ENCODE data around the gene CNIH4.
"Not testable (repeated sequence)": the region's sequence is repeated elsewhere in the genome, so short reads cannot be mapped to it uniquely, and the experiment has no call there.

Gene CNIH4

GRCh38 chr1:224356685-224357625 is at the start of gene CNIH4:
TSS of gene CNIH4 (plus strand) at chr1:224356879. CDS start at chr1:224356925, 46 bp downstream.
- peak; percentile 81 for DNase-seq (ENCODE audit: low read depth, low spot score)

GRCh38 chr1:224308064-224308463 is 48.6 kb upstream of the CNIH4 start:
- DNase-seq (ENCODE audit: low read depth, low spot score), result no peak

GRCh38 chr1:224311503-224311902 is 45.2 kb upstream of the CNIH4 start:
- DNase-seq (ENCODE audit: low read depth, low spot score), result not testable (repeated sequence)

DNA sequence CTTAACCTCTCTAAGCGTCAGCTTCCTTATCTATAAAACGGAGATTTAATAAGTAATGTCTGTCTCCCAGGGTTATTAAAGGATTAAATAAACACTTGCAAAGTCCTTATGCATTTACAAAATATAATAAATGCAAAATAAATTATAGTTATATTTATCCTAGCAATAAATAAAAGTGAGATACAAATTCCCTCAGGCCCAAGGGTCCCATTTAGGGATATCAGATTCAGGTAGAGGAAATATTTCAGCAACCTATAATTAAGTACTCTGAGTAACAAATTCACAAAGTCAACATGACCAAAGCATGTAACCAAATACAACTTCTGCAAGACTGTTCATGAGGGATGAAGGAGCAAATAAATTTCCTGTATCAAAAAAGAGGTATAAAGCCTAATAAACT is 44.7 kb upstream of the CNIH4 start:
- DNase-seq (ENCODE audit: low read depth, low spot score), result no peak

- no peak for DNase-seq (ENCODE audit: low read depth, low spot score)
These were observed 39.2 kb upstream of the CNIH4 start for GRCh38 chr1:224317383-224318045.

GRCh38 chr1:224321706-224322105 is 35.0 kb upstream of the CNIH4 start:
- DNase-seq (ENCODE audit: low read depth, low spot score), result no peak

DNA sequence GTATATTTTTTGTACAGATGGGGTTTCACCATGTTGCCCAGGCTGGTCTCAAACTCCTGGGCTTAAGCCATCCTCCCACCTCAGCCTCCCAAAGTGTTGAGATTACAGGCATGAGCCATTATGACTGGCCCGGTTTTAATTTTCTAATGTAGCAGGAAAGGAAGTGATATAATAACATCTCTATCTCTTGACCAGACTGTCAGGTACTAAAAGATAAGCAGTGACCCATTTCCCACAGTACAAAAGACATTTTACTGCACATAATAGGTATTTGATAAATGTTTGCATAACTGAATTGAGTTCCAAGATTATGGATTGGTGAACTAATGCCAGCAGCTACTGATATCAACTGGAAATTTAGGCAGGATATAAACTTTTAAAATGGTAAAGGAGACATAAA is 30.7 kb upstream of the CNIH4 start:
- DNase-seq (ENCODE audit: low read depth, low spot score), result no peak

- no peak for DNase-seq (ENCODE audit: low read depth, low spot score)
These were observed 28.0 kb upstream of the CNIH4 start for GRCh38 chr1:224328644-224329043.

GRCh38 chr1:224329484-224329841 is 27.2 kb upstream of the CNIH4 start:
- no peak for DNase-seq (ENCODE audit: low read depth, low spot score)

GRCh38 chr1:224329842-224330753 is 26.6 kb upstream of the CNIH4 start, which contains the start of gene NVL:
TSS of gene NVL (minus strand) at chr1:224330172. CDS start at chr1:224330127, 45 bp downstream.
- peak; percentile 63 for DNase-seq (ENCODE audit: low read depth, low spot score)

- no peak for DNase-seq (ENCODE audit: low read depth, low spot score)
These were observed 25.4 kb upstream of the CNIH4 start for GRCh38 chr1:224331326-224331725.

DNA sequence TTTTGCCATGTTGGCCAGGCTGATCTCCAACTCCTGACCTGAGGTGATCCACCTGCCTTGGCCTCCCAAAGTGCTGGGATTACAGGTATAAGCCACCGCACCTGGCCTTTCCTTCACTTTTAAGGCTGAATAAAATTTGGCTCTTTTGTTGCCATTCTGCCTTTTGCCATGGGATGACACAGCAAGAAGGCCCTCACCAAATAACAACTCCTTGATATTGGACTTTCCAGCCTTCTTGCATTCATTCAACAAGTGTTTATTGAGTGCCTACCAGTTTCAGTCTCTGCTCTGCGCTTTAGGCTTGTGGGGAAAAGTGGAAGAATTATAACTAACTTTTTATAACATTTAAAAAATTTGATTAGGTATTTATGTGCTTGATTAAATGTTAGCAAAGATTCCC is 24.9 kb upstream of the CNIH4 start:
- no peak for DNase-seq (ENCODE audit: low read depth, low spot score)

GRCh38 chr1:224333309-224333926 is 23.3 kb upstream of the CNIH4 start:
- DNase-seq (ENCODE audit: low read depth, low spot score), result no peak

DNA sequence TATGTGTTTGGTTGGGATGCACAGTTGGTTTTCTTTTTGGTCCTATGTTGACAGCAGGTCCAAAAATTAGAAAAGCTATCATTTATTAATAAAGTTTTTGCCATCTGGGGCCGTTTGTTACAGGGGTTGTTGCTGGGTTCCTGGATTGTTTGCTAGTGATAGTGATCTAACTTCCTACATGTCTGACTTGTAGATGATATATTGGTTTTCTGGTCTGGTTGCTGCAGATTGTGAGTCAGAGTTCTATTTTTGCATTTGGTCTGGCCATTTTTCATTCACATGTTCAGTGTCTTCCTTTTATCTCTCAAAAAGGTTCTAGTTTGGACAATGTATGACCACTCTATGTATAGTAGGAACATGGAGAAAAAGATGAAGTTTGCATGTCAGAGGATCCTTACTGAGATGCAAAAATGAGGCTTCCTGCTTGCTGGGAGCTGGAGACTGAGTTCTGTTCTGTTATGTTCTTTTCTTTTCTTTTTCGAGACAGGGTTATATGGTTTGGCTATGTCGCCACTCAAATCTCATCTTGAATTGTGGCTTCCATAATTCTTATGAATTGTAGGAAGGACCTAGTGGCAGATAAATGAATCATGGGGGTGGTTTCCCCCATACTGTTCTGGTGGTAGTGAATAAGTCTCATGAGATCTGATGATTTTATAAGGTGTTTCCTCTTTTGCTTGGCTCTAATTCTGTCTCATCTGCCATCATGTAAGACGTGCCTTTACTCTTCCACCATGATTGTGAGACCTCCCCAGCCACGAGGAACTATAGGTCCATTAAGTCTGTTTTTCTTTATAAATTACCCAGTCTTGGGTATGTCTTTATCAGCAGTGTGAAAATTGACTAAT is 22.5 kb upstream of the CNIH4 start:
- DNase-seq (ENCODE audit: low read depth, low spot score), result no peak

DNA sequence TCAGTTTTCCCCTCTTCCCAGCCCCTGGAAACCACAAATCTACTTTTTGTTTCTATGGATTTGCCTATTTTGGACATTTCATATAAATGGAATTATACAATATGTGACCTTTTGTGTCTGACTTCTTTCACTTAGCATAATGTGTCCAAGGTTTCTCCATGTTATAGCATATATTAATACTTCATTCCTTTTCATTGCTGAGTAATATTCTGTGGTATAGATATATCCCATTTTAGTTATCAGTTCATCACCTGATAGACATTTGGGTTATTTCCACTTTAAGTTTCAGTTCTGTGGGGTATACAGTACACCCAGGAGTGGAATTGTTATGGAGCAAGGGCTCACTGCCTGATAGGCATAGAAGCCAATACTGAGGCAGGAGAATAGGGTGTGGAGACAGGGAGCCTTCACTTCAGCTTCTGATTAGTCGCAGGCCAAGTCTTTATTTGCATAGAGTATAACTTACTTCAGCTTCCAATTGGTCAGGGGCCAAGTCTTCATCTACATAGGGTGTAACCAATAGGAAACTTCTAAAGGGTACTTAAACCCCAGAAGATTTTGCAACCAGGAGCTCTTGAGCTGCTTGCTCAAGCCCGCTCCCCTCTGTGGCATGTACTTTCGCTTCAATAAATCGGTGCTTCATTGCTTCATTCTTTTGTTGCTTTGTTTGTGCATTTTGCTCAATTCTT is 18.4 kb upstream of the CNIH4 start:
- no peak for DNase-seq (ENCODE audit: low read depth, low spot score)

- DNase-seq (ENCODE audit: low read depth, low spot score), result no peak
These were observed 17.1 kb upstream of the CNIH4 start for GRCh38 chr1:224339442-224340033.

GRCh38 chr1:224340453-224341384 is 16.0 kb upstream of the CNIH4 start:
- not testable (repeated sequence) for DNase-seq (ENCODE audit: low read depth, low spot score)

DNA sequence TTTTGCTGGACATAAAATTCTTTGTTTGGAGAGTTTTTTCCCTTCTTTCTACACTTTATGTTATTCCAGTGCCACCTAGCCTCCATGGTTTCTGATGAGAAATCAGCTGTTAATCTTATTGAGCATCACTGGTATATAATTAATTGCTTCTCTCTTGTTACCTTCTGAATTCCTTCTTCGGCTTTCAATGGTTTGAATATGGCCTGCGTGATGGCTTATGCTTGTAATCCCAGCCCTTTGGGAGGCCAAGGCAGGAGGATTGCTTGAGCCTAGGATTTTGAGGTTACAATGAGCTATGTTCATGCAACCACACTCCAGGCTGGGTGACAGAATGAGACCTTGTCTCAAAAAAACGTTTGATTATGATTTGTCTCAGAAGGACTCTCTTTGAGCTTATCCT is 13.0 kb upstream of the CNIH4 start:
- no peak for DNase-seq (ENCODE audit: low read depth, low spot score)

All from activated naive CD8-positive, alpha-beta T cell treated with anti-CD3 and anti-CD28 coated beads, Interleukin-2, amount 50 U/mL, for 16 hours (primary cell).